Nephron (organoid): ENCODE data around the gene MYLIP.
A peak's percentile ranks its signal among the peaks of the same experiment; 100 is the strongest.

ENCODE experiments used
- H3K27ac Mint-ChIP-seq, 3 experiments: 2 replicates each; pipeline ENCODE4 v1.8.0; 2020; ENCODE audit warnings: mixed read lengths in 3 of 3, mild to moderate bottlenecking in 2 of 3, moderate library complexity in 1 of 3
- H3K27me3 Mint-ChIP-seq: 2 replicates; pipeline ENCODE4 v1.8.0; 2021; ENCODE audit warnings: low read depth, mild to moderate bottlenecking, moderate library complexity, mixed read lengths
- H3K36me3 Mint-ChIP-seq: 2 replicates; pipeline ENCODE4 v1.8.0; 2020; ENCODE audit warnings: low read depth, mixed read lengths
- H3K4me1 Mint-ChIP-seq: 2 replicates; pipeline ENCODE4 v1.8.0; 2020; ENCODE audit warnings: mixed read lengths
- H3K4me3 Mint-ChIP-seq, 3 experiments: 2 replicates each; pipeline ENCODE4 v1.8.0; 2020; ENCODE audit warnings: mild to moderate bottlenecking in 3 of 3, mixed read lengths in 3 of 3, moderate library complexity in 2 of 3
- H3K9me3 Mint-ChIP-seq: 2 replicates; pipeline ENCODE4 v1.8.0; 2020; ENCODE audit warnings: mixed read lengths
- CTCF ChIP-seq, 3 experiments: fragments of 200-600 bp; sonication (generic); IDR thresholded peaks; one replicate each; pipeline ENCODE4 v1.5.0; 2021; ENCODE audit warnings: antibody characterized with exemption in 3 of 3; ENCODE audit not compliant: unreplicated experiment in 3 of 3

The MYLIP gene

DNA sequence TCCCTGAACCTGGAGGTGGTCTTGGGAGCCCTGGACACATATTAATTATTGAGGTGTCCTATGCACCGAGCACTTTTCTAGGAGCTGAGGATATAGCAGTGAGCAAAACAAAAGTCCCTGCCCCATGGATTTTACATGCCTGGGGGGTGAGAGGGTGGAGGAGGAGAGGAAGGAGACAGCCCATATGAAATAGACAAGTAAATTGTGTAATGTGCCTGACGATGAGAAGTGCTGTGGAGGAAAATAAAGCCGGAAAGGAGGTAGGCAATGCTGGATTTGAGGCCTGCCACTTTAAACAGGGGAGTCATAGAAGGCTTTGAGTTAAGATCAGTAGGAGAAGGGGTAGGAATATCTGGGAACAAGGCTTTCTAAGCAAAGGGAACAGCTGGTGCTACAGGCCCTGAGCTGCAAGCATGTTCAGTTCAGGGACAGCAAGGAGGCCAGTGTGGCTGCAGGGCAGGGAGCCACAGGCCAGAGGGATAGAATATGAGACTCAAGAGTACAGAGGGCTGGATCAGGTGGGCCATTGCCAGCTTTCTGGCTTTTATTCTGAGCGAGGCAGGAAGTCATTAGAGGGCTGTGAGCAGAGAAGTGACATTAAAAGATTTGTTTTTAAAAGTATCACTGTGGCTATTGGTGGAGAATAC is 19.1 kb upstream of the MYLIP start:
- Mint-ChIP-seq H3K27ac (peak overlapping the region; percentile 36 to 66 (median 45)), H3K9me3 (no peaks in the 10 kb centered on the region), H3K4me3 (no peak overlapping the region), H3K4me1 (peaks cover 55% of the 10 kb centered on the region), H3K27me3 (no peaks in the 10 kb centered on the region), H3K36me3 (no peaks in the 10 kb centered on the region)
- no peak for TF ChIP-seq CTCF (IDR thresholded peaks at IDR 0.05; ENCODE audit: unreplicated experiment in 3 of 3)

- Mint-ChIP-seq H3K27ac (no peak overlapping the region), H3K9me3 (no peaks in the 10 kb centered on the region), H3K27me3 (peaks cover 7% of the 10 kb centered on the region), H3K36me3 (no peaks in the 10 kb centered on the region), H3K4me1 (no peaks in the 10 kb centered on the region), H3K4me3 (no peak overlapping the region)
- TF ChIP-seq CTCF (IDR thresholded peaks at IDR 0.05; ENCODE audit: unreplicated experiment in 3 of 3) = no peak
These were observed 10.1 kb upstream of the MYLIP start for GRCh38 chr6:16118825-16119224.

DNA sequence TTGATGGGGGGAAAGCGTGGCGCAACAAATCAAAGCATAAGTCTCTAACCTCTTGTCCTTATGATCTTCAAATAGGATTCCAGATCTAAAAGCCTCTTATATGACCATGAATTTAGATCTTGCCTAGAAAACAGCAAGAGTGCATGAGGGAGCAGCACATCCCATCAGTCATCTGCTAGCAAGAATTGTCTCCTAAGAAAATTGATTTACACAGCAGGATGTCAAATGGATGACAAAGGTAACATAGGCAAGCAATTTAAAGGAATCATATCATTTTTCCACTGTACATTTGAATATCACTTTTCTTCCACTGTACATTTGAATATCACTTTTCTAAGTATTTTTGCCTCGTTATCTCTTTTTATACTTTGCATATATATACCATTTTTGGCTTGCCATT is 7.5 kb upstream of the MYLIP start:
- H3K27ac Mint-ChIP-seq = no peak overlapping the region
- H3K9me3 Mint-ChIP-seq = no peaks in the 10 kb centered on the region
- peaks cover 5% of the 10 kb centered on the region for H3K4me1 Mint-ChIP-seq
- no peak overlapping the region for H3K4me3 Mint-ChIP-seq
- H3K36me3 Mint-ChIP-seq = no peaks in the 10 kb centered on the region
- TF ChIP-seq CTCF (IDR thresholded peaks at IDR 0.05; ENCODE audit: unreplicated experiment in 3 of 3) = no peak
- H3K27me3 Mint-ChIP-seq = peaks cover 7% of the 10 kb centered on the region

DNA sequence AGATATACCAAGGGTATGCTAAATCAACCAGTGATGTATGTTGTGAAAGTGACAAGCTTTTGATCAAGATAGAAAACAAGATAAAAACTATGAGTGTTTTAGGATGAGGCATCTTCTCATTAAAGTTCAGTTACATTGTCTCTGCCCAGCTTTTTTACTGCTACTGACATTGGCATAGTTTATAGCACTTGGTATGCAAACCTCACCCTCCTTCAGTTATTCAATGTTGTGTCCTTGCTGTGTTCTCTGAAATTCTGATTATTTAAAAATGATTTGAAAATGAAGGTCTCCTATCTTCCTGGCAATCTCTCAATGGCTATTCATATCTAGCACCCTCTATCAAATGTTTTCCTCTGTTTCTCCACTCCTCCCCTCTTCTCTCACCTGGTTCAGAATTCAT is 6.7 kb upstream of the MYLIP start:
- Mint-ChIP-seq H3K4me3 (no peak overlapping the region), H3K27me3 (peaks cover 14% of the 10 kb centered on the region), H3K36me3 (no peaks in the 10 kb centered on the region), H3K4me1 (peaks cover 12% of the 10 kb centered on the region), H3K9me3 (no peaks in the 10 kb centered on the region), H3K27ac (no peak overlapping the region)
- no peak for TF ChIP-seq CTCF (IDR thresholded peaks at IDR 0.05; ENCODE audit: unreplicated experiment in 3 of 3)

- no peak for TF ChIP-seq CTCF (IDR thresholded peaks at IDR 0.05; ENCODE audit: unreplicated experiment in 3 of 3)
- no peak overlapping the region for H3K4me3 Mint-ChIP-seq
- no peaks in the 10 kb centered on the region for H3K9me3 Mint-ChIP-seq
- no peak overlapping the region for H3K27ac Mint-ChIP-seq
- peaks cover 17% of the 10 kb centered on the region for H3K4me1 Mint-ChIP-seq
- H3K27me3 Mint-ChIP-seq = peaks cover 14% of the 10 kb centered on the region
- no peaks in the 10 kb centered on the region for H3K36me3 Mint-ChIP-seq
These were observed 4.4 kb upstream of the MYLIP start for GRCh38 chr6:16124198-16125180.
